Measurements from ENCODE around the gene DNASE1L1.
"Not testable (repeated sequence)": the region's sequence is repeated elsewhere in the genome, so short reads cannot be mapped to it uniquely, and the experiment has no call there.

The DNASE1L1 gene

DNA sequence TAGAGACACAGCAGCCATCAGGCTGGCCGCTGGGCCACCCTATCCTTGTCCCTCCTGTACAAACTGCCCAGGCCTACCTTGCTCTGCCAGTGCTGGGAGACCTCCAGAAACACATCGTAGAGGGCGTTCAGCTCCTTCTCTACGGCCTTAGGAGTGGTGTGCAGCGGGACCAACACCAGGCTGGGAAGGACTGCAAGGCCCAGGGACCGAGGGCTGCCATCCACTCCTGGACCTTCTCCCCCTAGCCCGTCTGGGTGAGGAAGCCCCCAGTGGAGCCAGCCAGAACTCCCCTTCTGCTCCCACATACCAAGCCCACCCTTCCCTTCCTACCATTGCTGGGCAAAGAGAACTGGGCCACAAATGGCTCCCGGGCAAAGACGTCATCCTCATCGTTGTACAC is 5.9 kb downstream of the DNASE1L1 start:
- no peak for DNase-seq

DNA sequence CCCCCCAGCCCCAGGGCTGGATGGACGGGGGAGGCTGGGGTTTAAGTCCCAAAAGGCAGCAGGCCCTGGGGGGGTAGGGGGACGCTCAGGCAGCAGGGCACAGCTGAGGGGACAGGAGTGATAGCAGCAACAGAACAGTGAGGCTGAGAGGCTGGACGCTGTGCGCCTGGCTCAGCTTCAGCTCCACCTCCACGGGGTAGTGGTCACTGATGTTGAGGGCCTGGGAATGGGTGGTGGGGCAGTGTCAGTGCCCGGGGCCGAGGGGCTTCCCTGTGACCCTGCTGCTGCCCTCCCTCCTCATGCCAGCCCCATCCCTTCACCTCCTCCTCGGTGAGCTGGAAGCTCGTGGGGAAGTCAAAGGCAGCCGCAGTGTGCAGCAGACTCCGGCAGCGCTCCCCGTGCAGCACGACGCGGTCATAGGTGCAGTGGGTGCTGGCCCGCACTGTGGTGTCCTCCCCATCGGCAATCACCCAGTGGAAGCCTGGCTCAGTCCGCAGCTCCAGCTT is 6.4 kb downstream of the DNASE1L1 start:
- no peak for DNase-seq

DNA sequence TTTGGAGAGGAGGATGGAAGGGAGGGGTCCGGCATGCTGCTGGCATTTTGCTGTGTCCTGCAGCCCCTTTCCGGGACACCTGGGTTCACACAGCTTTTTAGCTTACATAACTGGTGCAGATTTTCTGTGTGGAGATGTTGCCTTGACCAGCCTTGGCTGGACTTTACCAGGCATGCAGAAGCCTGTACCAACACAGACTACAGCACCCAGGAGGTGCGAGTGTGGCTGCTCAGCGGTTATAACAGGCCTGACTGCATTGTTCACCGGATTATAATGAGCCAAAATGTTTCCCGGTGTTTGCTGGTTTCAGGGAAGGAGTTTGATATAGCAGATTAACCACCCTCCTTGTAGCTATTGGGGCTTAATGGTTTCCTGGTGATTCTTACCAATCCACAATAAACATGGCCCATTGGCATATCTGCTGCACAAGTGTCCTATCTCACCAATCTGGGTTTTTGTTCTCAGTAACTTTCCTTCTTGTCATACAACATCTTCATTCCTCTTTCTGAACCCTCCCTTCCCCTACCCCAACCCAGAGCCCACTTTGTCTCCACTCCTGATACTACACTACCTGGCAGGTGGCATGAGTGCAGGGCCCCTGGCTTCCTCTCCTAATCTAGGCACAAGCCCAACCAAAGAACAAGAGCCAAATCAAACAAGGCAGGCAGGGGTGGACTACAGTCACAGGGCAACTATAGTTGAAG is 7.0 kb downstream of the DNASE1L1 start:
- DNase-seq: no peak

DNA sequence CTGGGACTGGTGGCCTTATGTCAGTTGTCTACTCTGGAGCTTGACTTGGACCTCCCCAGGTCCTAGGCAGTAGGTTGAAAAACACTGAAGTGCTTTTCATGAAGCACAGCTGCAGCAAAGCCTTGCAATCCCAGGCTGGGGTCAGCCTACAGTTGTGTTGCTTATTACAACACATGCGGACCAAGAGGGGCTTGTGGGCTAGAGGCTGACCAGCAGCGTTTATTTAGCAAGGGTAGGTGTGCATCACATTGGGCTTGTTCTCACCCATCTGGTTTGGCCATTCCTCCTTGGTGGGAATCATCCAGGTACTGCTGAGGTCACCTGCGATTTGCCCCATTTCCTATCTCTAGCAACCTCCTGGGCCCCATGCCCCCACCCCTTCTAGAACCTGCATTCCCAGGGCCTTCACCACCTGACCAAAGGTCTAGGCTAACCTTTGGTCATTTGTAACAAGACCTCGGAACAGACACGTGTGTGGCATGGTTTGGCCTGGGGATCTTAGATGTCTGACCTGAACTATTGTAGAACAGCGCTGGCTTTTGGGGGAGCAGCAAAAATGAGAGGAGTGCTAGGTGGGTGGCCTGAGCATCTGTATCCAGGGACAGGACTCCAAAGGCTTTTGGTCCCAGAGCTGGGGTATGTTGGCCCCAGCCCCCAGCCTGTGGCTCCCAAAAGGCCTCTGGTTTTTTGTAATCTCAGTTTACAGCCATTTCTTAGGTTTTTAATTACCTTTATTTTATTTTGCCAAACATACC is 7.8 kb downstream of the DNASE1L1 start:
- peak in 1 of 2 donors; percentile 25 for DNase-seq

DNA sequence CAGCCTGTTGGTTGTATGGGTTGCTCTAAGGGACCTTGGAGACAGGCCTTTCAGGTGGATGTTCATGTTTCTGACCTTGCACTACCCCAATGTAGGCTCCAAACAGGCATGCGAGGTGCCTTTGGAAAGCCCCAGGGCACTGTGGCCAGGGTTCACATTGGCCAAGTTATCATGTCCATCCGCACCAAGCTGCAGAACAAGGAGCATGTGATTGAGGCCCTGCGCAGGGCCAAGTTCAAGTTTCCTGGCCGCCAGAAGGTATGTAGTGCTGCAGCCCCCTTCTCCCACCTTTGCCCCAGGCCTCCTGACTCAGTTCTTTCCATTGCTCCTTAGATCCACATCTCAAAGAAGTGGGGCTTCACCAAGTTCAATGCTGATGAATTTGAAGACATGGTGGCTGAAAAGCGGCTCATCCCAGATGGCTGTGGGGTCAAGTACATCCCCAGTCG is 8.7 kb downstream of the DNASE1L1 start:
- not testable (repeated sequence) for DNase-seq

DNA sequence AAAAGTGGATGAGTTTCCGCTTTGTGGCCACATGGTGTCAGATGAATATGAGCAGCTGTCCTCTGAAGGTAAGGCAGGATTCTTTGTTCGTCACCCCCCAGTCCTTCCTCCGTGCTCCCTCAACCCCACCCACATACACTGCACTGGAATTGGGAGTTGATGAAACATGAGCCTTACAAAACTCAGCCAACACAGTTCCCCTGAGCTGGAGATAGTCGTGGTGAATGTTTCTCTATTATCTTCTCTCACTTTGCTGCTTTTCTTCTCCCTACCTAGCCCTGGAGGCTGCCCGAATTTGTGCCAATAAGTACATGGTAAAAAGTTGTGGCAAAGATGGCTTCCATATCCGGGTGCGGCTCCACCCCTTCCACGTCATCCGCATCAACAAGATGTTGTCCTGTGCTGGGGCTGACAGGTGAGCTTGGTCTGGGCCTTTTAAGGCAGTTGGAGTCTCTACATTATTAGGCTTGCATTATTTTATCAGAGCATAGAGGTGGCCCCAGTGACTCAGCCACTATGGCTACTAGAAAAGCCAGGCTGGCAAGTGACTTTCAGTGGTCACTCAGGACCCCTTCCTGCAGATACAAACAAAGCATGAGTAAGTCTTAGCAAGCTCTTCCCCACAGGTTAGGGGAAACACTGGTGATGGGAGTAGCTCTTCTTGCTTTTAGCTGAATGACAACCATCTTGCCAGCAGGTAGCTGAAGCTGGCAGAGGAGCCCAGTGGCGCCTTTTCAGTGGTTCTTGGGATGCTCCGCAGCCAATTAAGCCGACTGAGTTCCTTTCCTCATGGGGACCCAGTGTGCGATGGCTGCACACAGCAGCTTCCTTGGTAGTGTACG is 9.3 kb downstream of the DNASE1L1 start:
- no peak for DNase-seq

DNA sequence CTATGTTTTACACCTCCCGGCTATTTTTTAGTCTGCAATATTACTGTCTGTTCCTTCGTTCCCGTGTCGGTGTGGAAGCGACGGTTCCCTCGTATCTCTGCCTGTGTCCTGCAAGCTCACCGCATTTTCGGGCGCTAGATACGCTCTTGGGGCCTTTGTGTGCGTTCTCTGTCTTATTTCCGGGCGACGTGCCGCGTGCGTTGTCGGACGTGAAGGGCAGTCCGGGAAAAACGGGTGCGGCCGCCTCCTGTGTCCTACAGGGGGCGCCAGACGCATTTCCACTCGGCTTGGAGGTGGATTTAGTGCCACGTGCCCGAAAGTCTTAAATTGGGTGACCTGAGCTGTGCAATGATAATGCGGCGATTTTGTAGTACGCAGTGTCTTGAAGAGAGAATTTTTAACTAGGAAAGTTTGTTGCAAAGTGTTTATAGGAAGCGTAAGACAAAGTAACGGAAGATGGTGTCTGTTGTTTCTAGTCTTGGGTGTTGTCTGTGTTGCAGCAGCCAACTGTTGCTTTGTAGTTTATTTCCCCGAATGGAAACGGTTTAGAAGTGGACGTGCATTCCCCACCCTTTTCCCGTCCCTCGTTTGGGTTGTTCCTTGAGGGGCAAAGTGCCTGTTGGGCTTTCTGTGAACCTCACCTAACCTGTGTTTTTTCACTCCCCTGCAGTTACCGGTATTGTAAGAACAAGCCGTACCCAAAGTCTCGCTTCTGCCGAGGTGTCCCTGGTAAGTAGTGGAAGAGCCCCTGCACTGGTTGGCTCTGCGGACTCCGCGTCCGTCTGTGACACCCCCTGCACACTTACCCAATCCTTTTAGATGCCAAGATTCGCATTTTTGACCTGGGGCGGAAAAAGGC is 10.2 kb downstream of the DNASE1L1 start:
- peak; percentile 69 to 73 for DNase-seq

DNA sequence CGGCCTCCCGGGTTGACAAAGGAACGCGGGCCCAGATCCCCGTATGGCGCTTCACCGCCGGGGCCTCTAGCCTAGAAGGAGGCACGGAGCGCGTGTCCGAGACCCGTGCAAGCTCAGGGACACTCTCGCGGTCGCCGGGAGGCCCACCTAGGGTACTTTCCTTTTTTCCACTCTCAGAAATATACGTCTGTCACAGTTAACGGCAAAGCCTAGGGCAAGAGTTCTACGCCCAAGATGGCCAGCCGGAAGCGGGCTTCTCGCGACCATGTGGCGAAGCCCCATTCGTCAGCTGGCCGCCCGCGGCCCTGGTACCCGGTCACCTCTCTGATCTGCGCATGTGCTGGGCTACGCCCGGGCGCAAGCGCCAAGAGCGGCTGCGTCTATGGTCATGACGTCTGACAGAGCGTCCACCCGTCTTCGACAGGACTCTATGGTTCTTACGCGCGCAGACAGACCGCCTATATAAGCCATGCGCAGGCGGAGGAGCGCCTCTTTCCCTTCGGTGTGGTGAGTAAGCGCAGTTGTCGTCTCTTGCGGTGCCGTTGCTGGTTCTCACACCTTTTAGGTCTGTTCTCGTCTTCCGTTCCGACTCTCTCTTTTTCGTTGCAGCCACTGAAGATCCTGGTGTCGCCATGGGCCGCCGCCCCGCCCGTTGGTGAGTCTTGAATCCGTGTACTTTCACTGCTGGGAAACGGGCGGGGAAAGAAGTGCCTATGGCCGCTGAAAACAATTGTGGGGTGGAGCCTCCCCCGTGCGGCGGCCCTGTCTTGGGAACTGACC is 11.0 kb downstream of the DNASE1L1 start, which contains the start of gene RPL10:
Gene RPL10 (plus strand): TSS at position 490 of the 780 bp plus-strand sequence. CDS start 143 bp downstream, at position 633.
- DNase-seq: peak; percentile 77 to 79

DNA sequence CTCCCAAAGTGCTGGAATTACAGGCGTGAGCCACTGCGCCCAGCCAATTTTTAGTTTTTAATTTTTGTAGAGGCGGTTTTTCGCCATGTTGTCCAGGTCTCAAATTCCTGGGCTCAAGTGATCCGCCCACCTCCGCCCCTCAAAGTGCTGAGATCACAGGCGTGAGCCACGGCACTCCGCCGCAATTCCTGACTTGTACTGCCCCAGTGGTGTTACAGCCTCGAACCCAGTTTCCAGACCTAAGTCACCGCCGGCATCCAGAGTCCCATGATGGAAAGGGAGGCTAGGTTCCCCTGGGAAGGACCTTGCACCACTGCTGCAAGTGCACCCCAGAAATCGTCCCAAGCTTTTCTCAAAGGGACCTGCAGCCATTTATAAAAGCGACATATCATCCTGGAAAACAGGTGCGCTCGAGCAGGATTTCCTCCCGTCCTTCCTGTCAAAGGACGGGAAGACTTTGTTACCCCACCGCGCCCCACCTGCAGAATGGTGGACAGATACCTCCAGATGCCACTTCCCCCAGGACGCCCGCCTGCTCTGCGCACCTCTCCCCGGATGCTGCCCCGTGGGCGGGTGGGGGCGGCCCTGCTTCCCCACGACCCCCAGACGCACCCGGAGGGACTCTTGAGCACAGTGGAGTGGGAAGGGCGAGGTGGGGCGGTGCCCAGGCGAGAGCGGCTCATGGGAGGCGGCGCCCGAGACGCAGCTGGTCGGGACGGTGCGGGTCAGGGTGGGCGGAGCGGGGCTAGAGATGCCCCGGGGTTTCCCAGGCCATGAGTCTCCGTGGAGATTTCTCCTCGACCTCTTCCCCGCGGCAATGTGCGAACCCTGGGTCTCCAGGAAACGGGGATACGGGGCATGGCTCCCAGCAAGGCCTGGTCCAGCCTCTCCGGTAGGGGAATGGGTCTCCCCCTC is 11.8 kb downstream of the DNASE1L1 start:
- peak in 1 of 2 donors; percentile 51 for DNase-seq

DNA sequence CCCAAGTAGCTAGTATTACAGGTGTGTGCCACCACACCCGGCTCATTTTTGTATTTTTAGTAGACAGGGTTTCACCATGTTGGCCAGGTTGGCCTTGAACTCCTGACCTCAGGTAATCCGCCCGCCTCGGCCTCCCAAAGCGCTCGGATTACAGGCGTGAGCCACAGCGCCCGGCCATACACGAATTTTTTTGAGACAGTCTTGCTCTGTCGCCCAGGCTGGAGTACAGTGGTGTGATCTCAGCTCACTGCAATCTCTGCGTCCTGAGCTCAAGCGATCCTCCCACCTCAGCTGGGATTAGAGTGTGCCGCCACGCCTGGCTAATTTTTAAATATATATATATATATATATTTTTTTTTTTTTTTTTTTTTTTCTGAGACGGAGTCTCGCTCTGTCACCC is 12.7 kb downstream of the DNASE1L1 start:
- DNase-seq: not testable (repeated sequence)

DNA sequence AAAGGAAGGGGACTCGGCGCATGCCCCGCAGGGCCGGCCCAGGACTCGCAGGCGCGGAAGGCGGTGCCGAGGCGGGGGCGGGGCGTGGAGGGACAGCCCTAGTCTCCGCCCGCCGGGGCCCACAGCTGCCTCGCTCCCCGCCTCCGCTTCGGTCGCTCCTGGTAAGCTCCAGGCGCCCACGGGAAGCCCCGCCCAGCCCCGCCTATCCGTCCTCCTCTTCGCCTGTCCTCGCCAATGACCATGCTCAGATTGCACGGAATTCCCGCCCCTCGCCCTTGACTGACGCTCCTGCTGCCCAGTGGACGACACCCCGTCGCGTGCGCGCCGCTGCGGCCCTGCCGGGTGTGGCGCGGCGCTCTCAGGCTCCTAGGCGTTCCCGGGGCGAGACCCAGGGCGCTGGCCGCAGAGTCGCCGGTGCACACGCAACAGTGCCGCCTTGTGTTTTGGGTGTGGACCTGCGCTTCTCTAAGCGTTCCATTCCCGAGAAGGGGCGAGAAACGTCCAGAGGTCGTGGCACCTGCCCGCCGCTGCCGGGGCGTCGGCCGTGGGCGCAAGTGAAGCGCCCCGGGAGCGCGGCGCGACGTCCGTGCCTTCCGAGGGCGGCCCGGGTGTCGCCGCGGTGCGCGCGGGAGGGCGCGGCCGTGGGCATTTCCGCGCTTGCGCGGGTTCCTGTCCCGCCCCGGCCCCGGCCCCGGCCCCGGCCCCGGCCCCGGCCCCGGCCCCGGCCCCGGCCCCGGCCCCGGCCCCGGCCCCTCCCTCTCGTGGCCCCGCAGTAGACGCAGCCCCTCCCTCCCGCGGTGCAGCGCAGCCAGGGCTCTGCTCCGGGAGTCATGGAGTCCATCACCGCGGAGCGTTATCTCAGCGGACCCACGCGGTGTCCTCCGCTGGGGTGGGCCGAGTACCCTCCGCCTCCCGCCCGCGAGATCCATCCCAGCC is 19.0 kb downstream of the DNASE1L1 start:
- not testable (repeated sequence) for DNase-seq

DNA sequence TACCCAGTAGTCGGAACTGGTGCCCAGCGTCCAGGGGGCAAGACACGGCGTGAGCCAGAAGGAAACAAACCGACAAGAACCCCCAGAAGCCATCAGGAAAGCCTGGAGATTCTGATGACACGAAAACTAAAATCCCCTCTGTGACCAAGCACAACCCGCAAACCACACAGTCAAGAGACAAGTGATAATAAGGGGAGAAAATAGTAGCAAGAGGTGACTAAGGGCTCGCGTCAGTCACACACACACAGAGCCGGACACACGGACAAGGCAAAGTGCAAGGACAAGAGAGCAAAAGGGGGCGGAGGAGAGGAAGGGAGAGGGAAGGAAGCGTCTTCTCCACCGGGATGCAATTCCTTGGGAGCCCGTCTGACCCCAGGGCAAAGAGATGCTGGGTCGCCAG is 20.4 kb downstream of the DNASE1L1 start:
- DNase-seq: not testable (repeated sequence)

DNA sequence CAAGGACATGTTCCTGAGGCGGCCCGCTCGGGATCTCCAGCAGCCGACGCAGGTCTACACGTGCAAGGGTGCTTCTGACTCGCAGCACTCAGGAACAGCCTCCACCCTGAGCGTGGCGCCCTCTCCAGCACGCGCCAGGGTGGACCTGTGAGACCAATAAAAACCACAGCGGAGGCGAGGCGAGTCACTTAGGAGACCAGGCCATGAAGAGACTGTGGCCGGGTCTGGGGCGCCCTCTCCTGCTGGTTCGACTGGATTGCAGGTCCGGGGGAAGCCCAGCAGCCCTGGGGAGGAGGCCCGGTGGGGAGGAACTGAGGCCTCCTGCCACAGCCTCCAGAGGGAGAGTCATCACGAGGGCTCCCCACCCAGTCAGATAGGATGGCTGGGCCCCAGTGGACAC is 21.0 kb downstream of the DNASE1L1 start:
- not testable (repeated sequence) for DNase-seq

DNA sequence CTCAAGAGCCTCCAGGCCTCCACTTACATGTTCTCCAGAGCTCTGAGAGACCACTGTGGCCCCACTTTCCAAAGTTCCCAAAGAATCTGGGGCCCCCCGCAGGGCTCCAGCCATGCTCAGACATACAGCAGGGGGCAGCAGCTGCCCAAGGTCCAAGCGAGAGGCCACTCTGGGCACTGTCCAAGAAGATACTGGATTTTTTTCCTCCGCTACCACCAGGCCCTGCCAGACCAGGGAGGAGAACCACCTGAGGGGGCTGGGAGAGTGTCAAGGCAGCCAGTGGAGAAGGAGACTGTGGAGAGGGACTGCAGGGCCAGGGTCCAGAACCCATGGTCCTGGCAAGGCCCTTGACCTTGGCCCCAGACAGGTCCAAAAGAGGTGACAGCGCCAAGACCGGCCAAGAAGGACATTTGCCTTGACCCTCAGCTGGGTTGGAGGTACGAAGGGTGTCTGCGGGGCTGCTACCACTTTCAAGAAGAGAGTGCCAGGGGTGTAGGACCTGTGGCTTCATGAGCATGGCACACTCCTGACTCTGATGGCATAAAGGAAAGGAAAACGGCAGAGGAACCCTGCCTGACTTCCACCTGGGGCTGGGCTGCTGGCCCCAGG is 24.7 kb downstream of the DNASE1L1 start:
- no peak for DNase-seq

DNA sequence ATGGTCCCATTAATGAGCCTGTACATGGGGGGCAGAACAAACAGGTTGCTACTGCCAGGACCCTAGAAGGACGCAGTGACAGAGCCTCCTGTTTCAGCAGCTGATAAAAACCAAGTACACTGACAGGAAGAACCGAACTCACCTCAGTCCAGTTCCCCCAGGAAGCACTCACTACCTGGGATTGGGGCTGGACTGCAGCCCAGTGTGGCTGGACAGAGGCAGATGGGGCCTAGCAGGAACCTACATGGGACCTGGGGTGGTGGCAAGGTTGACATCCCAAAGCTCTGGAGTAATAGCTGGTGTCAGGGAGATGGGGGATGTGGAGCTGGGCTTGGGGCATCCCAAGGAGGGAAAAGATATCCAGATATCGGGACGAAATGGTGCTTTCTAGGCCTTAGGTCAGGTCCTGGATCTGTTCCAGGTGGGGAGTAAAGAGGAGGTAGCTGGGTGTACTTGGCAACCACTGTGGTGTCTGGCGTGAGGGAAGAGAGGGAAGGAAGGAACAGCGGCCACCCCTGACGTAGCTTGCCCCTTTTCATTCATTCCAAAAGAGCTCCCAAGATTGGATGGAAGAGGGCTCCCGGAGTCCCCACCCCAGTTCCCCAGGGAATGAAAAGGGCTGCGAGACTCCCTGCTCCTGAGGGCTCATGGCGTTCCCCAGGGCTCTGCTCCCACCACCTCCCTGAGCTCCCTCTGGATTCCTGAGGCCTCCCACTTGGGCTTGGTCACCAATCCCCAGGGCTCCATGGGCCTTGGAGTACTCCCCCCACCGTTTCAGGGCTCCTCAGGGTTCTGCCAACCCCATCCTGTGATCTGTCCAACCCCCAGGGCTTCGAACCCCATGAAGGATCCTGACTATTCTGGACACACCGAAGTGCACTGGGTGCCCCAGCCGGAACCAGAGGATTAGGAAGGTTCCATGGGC is 25.4 kb downstream of the DNASE1L1 start:
- DNase-seq: no peak

DNA sequence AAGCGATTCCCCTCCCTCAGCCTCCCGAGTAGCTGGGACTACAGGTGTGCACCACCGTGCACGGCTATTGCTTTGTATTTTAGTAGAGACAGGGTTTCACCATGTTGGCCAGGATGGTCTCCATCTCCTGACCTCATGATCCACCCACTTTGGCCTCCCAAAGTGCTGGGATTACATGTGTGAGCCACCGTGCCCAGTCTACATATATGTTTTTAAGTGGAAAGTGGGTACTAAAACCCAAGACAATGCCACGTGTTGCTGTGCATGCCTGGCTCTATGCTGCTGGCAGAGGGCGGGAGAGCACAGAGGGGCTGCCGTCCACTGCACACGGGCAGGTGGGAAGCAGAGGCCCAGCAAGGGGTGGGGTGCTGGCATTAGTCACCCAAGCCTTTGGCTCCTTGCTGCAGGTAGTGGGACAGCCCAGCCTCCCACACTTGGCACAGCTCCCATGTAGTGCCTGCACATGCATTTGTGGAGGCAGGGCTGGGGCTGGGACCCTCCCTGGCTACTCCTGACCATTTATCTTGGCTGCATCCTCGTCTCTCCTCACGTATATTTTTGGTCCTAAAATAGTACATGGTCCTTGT is 26.5 kb downstream of the DNASE1L1 start:
- no peak for DNase-seq

DNA sequence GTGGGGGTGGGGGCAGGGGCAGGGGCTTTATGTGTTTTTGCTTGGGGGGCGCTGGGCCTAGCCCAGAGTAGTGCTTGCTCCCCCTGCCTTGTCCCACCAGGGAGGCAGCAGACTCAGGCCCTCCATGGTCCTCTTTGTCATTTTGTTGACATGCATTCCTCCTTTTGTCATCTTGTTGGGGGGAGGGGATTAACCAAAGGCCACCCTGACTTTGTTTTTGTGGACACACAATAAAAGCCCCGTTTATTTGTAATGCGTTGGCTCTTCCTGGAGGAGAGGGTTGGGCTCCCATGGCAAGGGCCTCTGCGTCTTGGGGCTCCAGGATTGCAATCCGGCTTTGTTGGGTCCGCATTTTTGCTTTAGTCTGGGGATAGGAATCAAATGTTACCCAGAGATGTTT is 27.8 kb downstream of the DNASE1L1 start:
- DNase-seq: no peak
